ENCODE measurements around the gene PLXDC2.

GRCh38 chr10:20215547-20216152 lies 399.4 kb downstream of the PLXDC2 start:
- no peak for TF ChIP-seq CTCF (IDR thresholded peaks at IDR 0.05)
- no peak for TF ChIP-seq POLR2A (IDR thresholded peaks at IDR 0.05)
